Colon (tissue), 2 donors: ENCODE results near the gene STARD3.

Source experiments
- FAIRE-seq: peaks from 2 replicates; lab custom pipeline; 2012; peaks lifted over from hg19 to GRCh38; lab: Jason Lieb, UNC
- donor health status: control.
- donor health status: control.

The STARD3 gene

GRCh38 chr17:39604911-39605491 lies 31.9 kb upstream of the STARD3 start:
- no peak for FAIRE-seq

DNA sequence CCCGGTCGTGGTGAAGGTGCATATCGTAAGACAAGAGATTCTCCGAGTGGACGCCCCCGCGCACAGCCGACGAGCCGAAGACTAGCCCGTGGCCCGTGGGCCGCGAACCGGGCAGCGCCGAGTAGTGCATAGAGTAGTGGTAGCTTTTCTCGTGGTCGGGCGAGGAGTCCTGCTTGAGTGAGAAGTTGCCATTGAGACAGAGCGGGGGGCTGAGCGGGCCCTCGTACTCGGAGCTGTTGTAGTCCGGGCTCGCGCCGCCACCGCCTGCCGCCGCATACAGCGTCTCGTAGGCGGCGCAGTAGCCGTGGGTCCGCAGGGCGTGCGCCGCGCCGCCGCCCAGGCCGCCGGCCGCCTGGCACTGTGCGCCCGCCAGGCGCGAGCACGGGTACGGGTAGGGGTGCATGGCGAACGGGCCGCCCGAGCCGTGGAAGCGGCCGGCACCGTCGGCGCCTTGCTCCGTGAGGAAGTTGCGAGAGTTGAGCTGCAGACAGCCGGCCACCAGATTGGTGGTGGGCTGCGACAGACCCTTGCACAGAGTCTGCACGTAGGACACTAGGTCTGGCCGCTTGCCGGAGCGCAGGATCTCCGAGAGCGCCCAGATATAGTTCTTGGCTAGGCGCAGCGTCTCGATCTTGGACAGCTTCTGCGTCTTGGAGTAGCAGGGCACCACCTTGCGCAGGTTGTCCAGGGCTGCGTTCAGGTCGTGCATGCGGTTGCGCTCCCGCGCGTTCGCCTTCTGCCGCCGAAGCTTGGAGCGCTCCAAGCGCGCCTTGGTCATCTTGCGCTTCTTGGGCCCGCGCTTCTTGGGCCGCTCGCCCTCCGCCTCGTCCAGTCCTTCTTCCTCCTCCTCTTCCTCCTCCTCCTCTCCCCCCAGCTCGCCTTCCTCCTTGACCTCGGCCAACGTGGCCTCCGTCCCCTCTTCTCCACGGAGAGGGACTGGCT lies 31.2 kb upstream of the STARD3 start:
- no peak for FAIRE-seq

- FAIRE-seq, result no peak
Measured at GRCh38 chr17:39606434-39607056, 30.4 kb upstream of the STARD3 start.

DNA sequence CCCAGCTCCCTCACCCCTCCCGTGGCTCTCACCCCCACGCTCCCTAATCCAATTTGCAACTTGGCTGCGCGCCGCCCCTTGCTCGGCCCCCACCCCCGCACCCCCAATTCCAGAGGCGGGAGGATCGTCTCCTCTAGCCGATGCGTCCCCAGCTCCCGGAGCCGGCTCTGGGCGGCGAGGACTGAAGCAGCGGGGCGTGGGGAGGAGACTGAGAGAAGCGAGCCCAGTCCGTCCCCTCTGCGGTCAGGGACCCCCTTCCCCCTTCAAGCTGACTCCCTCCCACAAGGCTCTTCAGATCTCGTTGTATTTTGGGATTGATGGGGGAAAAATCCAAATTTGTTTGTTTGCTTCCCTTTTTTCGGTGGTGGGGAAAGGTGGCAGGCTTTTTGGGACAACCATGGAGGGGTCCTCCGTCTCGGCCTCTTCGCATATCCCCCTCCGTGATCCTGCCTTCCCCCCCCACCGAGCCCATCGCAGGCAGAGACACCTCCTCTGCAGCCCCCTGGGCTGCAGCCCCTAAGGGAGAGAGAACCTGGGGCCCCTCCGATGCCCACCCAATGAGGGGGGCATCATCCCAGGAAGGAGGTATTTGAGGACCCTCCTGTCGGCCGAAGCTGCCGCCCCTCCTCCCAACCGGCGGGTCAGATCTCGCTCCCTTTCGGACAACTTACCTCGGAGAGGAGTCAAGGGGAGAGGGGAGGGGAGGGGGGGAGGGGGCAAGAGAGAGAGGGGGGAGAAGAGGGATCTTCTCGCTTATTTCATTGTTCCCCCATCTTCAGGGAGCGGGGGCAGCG lies 29.7 kb upstream of the STARD3 start:
- no peak for FAIRE-seq

DNA sequence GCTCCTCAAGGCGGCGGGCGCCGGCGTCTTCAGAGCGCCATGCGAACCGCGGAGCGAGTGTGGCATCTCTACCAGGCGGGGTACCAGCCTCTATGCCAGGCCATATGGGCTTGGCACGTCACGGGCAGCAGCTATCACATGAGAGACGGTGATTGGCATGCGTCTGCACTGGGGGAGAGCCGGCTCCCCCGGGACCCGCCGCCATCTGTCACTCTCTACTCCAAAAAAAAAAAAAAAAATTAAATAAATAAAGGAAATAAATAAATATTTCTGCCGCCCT lies 29.2 kb upstream of the STARD3 start, which contains the start of gene NEUROD2:
TSS of gene NEUROD2 (minus strand) at position 70 of the 280 bp plus-strand sequence. CDS start 1,321 bp downstream, outside the sequence.
- no peak for FAIRE-seq

DNA sequence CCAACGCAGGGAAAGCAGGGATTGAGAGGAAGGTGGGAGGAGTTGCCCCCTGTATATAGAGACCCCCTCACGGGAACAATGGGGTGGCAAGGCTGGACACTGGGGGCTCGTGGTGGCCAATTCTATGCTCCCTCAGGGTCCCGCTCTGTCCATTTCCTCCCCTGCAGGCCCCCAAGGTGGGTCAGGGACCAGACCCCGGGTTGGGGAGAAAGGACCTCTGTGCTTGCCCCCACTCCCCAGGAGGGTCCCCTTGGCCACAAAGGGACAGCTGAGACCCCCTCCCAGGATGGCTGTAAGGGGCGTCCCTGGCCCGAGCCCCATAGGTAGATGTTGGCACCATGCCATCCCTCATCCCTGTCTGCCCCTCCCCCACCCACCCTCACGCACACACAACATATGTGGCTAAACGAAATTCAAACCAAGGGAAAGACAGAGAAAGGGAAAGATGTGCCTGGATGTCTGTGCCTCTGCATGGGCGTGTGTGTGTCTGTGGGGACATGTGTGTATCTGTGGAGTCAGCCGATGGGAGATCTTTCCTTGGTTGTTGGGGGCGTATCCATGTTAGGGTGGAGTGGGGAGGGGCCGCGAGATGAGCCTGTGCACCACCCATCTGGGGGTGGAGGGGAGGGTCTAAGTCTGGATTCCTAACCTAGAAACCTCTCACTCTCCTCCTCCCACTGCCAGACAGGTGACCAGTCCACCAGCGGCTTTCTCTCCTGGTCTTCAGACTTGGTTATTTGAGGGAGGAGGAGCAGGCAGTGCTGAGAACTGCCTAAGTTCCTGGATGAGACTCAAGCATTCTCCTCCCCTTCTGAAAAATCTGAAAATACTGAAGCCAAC lies 28.6 kb upstream of the STARD3 start:
- FAIRE-seq, result no peak

GRCh38 chr17:39609416-39610025 lies 27.4 kb upstream of the STARD3 start:
- FAIRE-seq, result no peak

DNA sequence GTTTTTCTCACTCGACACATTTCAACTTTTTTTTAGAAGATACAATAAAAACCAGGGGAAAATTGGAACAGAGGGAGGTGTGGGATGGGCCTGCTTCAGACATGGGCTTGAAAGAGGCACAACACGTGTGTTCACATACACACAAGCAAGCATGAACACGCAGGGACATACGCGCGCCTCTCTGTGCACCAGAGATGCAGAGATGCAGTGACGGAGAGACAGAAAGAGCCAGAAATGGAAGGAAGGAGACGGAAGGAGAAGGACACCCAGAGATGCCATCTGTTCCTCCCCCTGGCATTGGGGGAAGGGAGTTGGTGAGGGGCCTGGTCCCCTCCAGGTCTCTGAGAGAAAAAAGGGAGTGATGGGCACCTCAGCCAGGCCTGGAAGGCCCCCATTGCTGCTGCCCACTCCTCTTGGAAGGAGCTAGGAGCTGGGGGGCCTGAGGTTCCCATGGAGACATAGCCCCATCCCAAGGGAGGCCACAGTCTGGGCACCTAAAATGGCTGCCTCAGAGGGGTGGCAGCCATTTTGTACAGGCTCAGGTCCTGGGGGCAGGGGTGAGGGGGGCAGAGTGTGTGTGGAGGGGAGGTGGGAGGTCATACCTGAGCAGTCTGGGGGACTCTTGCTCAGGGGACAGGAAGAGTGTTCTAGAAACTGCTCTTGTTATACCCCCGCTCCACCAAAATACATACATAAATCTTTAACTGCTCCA lies 25.4 kb upstream of the STARD3 start:
- FAIRE-seq, result no peak

DNA sequence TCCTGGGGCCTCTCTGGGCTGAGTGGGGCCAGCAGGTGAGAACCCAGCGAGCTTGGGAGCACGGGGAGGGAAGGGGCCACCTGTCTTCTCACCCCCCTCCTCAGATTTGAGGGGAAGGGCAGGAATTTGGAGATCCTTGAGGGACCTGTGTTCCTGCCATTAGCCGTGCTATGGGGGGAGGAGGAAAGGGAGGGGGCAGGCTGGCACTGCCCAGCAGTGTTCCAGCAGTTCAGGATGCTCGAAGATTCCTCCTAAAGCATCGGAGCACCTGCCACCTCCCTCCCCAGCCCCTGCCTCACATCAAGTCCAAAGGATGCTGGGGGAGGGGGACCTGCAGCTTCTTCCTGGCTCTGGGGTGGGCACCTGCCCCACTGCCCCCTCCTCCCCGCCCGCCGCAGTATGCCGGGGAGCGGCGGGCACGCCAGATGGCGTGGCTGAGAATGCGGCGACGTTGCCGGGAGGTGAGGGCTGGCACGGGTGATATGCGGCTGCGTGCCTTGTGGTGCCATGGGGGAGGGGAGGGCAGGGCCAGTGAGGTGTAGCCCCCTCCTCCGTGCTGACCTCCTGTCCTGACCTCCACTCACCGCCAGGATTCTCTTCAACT lies 24.6 kb upstream of the STARD3 start:
- FAIRE-seq, result no peak

DNA sequence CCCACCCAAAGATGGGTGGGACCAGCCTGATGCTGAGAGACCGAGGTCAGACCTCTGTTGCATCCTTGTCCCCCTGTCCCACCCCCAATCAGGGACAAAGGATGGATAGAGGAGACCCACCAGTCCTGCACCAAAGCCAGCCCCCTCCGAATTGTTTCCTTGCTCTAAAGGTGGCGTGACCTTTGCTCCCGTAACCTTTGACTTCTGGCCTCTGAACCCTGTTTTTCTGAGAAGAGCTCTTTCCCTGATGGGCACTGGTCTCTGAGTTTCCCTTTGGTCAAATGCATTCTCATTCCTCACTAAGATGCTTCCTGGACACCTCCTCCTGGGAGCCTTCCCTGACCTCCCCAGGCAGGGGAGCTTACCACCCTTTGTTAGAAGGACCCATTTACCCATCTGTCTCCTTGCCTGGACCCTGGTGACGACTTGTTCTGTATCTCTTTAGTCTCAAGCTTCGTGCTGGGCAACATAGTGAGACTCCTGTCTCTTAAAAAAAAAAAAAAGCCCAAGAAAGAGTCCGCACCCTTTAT lies 23.9 kb upstream of the STARD3 start:
- FAIRE-seq, result no peak

- FAIRE-seq, result no peak
Measured at GRCh38 chr17:39614545-39615157, 22.3 kb upstream of the STARD3 start.

GRCh38 chr17:39615434-39615833 lies 21.5 kb upstream of the STARD3 start:
- FAIRE-seq, result no peak

DNA sequence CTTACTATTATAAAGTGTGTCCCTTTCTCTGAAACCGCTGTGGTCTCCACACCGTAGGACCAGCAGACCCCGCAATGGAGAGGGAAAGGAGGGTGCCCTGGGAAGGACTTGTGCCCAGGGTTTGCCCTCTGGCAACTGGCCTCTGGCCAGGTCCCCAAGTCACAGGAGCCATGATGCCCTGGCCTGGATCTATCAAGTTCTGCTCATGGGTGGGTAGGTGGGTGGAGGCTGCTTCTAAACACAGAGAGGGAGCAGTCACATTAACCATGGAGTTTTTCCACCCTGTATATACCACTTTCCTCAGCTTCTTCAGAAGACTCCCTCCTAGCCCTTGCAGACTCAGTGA lies 19.9 kb upstream of the STARD3 start:
- no peak for FAIRE-seq

GRCh38 chr17:39617446-39618245 lies 19.3 kb upstream of the STARD3 start:
- FAIRE-seq, result no peak

- FAIRE-seq, result no peak
Measured at GRCh38 chr17:39618246-39618913, 18.6 kb upstream of the STARD3 start.

GRCh38 chr17:39618956-39619785 lies 17.8 kb upstream of the STARD3 start:
- FAIRE-seq, result no peak

DNA sequence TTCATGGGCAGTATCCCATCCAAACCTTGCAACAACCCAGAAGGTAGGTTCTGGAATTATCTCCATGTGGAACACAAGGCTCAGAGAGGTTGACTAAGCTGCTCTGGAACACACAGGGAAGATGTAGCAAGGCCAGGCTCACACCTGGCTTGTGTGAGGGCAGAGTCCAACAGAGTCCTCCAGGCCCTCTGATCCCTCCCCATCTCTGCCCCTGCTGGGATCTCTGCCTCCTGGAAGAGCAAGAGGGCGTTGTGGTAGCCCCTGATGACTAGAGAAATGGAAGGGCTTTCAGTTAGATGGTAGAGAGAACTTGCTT lies 17.2 kb upstream of the STARD3 start:
- FAIRE-seq, result no peak
